ENCODE measurements around the gene RAD51B.
"Not testable (repeated sequence)": the region's sequence is repeated elsewhere in the genome, so short reads cannot be mapped to it uniquely, and the experiment has no call there.

The RAD51B gene

GRCh38 chr14:68255693-68256178, 436.2 kb downstream of the RAD51B start:
- Mint-ChIP-seq H3K36me3 (no peaks in the 10 kb centered on the region), H3K9me3 (no peaks in the 10 kb centered on the region), H3K27ac (no peak overlapping the region), H3K4me3 (no peak overlapping the region), H3K4me1 (peaks cover 11% of the 10 kb centered on the region)
- DNase-seq (ENCODE audit: low spot score in 2 of 2) (no peak), ATAC-seq (no peak)

GRCh38 chr14:68257969-68258368, 438.4 kb downstream of the RAD51B start:
- Mint-ChIP-seq H3K27ac (no peak overlapping the region), H3K4me3 (no peak overlapping the region)
- no peak for DNase-seq (ENCODE audit: low spot score in 2 of 2)

GRCh38 chr14:68258995-68259394, 439.4 kb downstream of the RAD51B start:
- not testable (repeated sequence) for H3K4me1 Mint-ChIP-seq; H3K27ac Mint-ChIP-seq; ATAC-seq; H3K36me3 Mint-ChIP-seq; H3K9me3 Mint-ChIP-seq; DNase-seq (ENCODE audit: low spot score in 2 of 2); H3K4me3 Mint-ChIP-seq

More at GRCh38 chr14:68257969-68258368, 438.4 kb downstream of the RAD51B start:
- ATAC-seq = peak; percentile 21
- peaks cover 1% of the 10 kb centered on the region for H3K4me1 Mint-ChIP-seq
- no peaks in the 10 kb centered on the region for H3K9me3 Mint-ChIP-seq
- no peaks in the 10 kb centered on the region for H3K36me3 Mint-ChIP-seq

GRCh38 chr14:68260121-68260520, 440.5 kb downstream of the RAD51B start:
- ATAC-seq = no peak
- DNase-seq (ENCODE audit: low spot score in 2 of 2) = no peak
- Mint-ChIP-seq H3K27ac (no peak overlapping the region), H3K36me3 (no peaks in the 10 kb centered on the region), H3K9me3 (no peaks in the 10 kb centered on the region), H3K4me1 (peaks cover 6% of the 10 kb centered on the region), H3K4me3 (no peak overlapping the region)

- no peaks in the 10 kb centered on the region for H3K36me3 Mint-ChIP-seq
- DNase-seq (ENCODE audit: low spot score in 2 of 2) (no peak), ATAC-seq (no peak)
- no peak overlapping the region for H3K4me3 Mint-ChIP-seq
- no peaks in the 10 kb centered on the region for H3K9me3 Mint-ChIP-seq
- no peak overlapping the region for H3K27ac Mint-ChIP-seq
- peaks cover 6% of the 10 kb centered on the region for H3K4me1 Mint-ChIP-seq
These were observed 441.7 kb downstream of the RAD51B start for GRCh38 chr14:68261092-68261842.

GRCh38 chr14:68262567-68262966, 443.0 kb downstream of the RAD51B start:
- H3K4me3 Mint-ChIP-seq = no peak overlapping the region
- H3K36me3 Mint-ChIP-seq = no peaks in the 10 kb centered on the region
- no peaks in the 10 kb centered on the region for H3K9me3 Mint-ChIP-seq
- H3K4me1 Mint-ChIP-seq = peaks cover 6% of the 10 kb centered on the region
- no peak overlapping the region for H3K27ac Mint-ChIP-seq
- ATAC-seq = no peak
- DNase-seq (ENCODE audit: low spot score in 2 of 2) = no peak

- Mint-ChIP-seq H3K4me1 (peaks cover 16% of the 10 kb centered on the region), H3K27ac (no peak overlapping the region), H3K4me3 (no peak overlapping the region), H3K36me3 (no peaks in the 10 kb centered on the region), H3K9me3 (no peaks in the 10 kb centered on the region)
- DNase-seq (ENCODE audit: low spot score in 2 of 2) (no peak), ATAC-seq (no peak)
These were observed 444.1 kb downstream of the RAD51B start for GRCh38 chr14:68263563-68264259.

GRCh38 chr14:68264260-68264569, 444.6 kb downstream of the RAD51B start:
- Mint-ChIP-seq H3K36me3 (no peaks in the 10 kb centered on the region), H3K9me3 (no peaks in the 10 kb centered on the region), H3K4me1 (peaks cover 21% of the 10 kb centered on the region), H3K27ac (no peak overlapping the region), H3K4me3 (no peak overlapping the region)
- ATAC-seq (no peak), DNase-seq (ENCODE audit: low spot score in 2 of 2) (no peak)

- peaks cover 32% of the 10 kb centered on the region for H3K4me1 Mint-ChIP-seq
- H3K27ac Mint-ChIP-seq = no peak overlapping the region
- no peaks in the 10 kb centered on the region for H3K9me3 Mint-ChIP-seq
- no peak overlapping the region for H3K4me3 Mint-ChIP-seq
- DNase-seq (ENCODE audit: low spot score in 2 of 2) (no peak), ATAC-seq (no peak)
- H3K36me3 Mint-ChIP-seq = no peaks in the 10 kb centered on the region
These were observed 447.4 kb downstream of the RAD51B start for GRCh38 chr14:68266998-68267397.

- DNase-seq (ENCODE audit: low spot score in 2 of 2) = no peak
- Mint-ChIP-seq H3K4me3 (no peak overlapping the region), H3K27ac (no peak overlapping the region), H3K4me1 (peaks cover 31% of the 10 kb centered on the region), H3K36me3 (no peaks in the 10 kb centered on the region), H3K9me3 (no peaks in the 10 kb centered on the region)
- ATAC-seq = peak; percentile 21
These were observed 448.6 kb downstream of the RAD51B start for GRCh38 chr14:68268197-68268596.

- H3K4me1 Mint-ChIP-seq = peaks cover 29% of the 10 kb centered on the region
- H3K36me3 Mint-ChIP-seq = no peaks in the 10 kb centered on the region
- no peaks in the 10 kb centered on the region for H3K9me3 Mint-ChIP-seq
- DNase-seq (ENCODE audit: low spot score in 2 of 2) (no peak), ATAC-seq (peak; percentile 48)
- H3K27ac Mint-ChIP-seq = peak overlapping the region; percentile 62
- no peak overlapping the region for H3K4me3 Mint-ChIP-seq
These were observed 449.1 kb downstream of the RAD51B start for GRCh38 chr14:68268719-68269118.

- Mint-ChIP-seq H3K36me3 (no peaks in the 10 kb centered on the region), H3K27ac (peak overlapping the region; percentile 62), H3K4me1 (peaks cover 29% of the 10 kb centered on the region), H3K9me3 (no peaks in the 10 kb centered on the region), H3K4me3 (peak overlapping the region; percentile 5)
- no peak for DNase-seq (ENCODE audit: low spot score in 2 of 2)
- peak; percentile 89 for ATAC-seq
These were observed 449.8 kb downstream of the RAD51B start for GRCh38 chr14:68269136-68269927.

- Mint-ChIP-seq H3K36me3 (no peaks in the 10 kb centered on the region), H3K9me3 (no peaks in the 10 kb centered on the region), H3K4me3 (no peak overlapping the region), H3K27ac (no peak overlapping the region), H3K4me1 (peaks cover 36% of the 10 kb centered on the region)
- DNase-seq (ENCODE audit: low spot score in 2 of 2) (no peak), ATAC-seq (no peak)
These were observed 450.8 kb downstream of the RAD51B start for GRCh38 chr14:68270342-68270741.

GRCh38 chr14:68271913-68272391, 452.4 kb downstream of the RAD51B start:
- Mint-ChIP-seq H3K36me3 (no peaks in the 10 kb centered on the region), H3K9me3 (no peaks in the 10 kb centered on the region), H3K4me3 (peak overlapping the region; percentile 5), H3K4me1 (peaks cover 43% of the 10 kb centered on the region), H3K27ac (no peak overlapping the region)
- DNase-seq (ENCODE audit: low spot score in 2 of 2) = no peak
- peak; percentile 48 for ATAC-seq

- H3K27ac Mint-ChIP-seq = no peak overlapping the region
- ATAC-seq (no peak), DNase-seq (ENCODE audit: low spot score in 2 of 2) (no peak)
- H3K36me3 Mint-ChIP-seq = no peaks in the 10 kb centered on the region
- no peak overlapping the region for H3K4me3 Mint-ChIP-seq
- peaks cover 35% of the 10 kb centered on the region for H3K4me1 Mint-ChIP-seq
- H3K9me3 Mint-ChIP-seq = no peaks in the 10 kb centered on the region
These were observed 453.8 kb downstream of the RAD51B start for GRCh38 chr14:68273413-68273812.
